Measurements from ENCODE around the gene OR52M1. TPM values are rescaled to one million over a fixed set of nuclear protein-coding genes. Genes with fewer than 3 reads are reported as not detected.

The OR52M1 gene
- total RNA-seq, 3 donors from 2014 or later, result not detected

DNA sequence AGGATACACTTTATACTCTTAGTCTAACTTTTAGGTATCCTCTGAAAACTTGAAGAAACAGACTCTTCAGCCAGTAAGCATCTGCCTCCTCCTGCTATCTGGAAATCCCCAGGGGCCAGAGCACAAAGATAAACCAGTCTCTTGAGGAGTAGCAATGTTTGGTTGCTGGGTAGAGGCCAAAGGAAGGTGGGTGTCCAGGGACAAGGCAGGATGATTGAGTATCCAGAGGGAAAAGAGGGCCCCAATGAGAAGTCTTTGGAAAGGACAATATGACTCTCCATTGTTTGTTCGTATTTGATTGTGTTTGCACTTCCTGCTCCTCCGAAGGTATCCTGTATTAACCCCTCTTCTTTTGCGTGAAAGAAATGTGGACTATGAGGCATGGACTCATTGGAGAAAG is 44.0 kb downstream of the OR52M1 start:
- ATAC-seq, result no peak
- TF ChIP-seq, protein P1, sequence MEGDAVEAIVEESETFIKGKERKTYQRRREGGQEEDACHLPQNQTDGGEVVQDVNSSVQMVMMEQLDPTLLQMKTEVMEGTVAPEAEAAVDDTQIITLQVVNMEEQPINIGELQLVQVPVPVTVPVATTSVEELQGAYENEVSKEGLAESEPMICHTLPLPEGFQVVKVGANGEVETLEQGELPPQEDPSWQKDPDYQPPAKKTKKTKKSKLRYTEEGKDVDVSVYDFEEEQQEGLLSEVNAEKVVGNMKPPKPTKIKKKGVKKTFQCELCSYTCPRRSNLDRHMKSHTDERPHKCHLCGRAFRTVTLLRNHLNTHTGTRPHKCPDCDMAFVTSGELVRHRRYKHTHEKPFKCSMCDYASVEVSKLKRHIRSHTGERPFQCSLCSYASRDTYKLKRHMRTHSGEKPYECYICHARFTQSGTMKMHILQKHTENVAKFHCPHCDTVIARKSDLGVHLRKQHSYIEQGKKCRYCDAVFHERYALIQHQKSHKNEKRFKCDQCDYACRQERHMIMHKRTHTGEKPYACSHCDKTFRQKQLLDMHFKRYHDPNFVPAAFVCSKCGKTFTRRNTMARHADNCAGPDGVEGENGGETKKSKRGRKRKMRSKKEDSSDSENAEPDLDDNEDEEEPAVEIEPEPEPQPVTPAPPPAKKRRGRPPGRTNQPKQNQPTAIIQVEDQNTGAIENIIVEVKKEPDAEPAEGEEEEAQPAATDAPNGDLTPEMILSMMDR (IDR thresholded peaks at IDR 0.05), result no peak
- no peak for DNase-seq
- intact Hi-C loops (cut with DNase I, micrococcal nuclease), result no loop called here
- Histone ChIP-seq H3K36me3 (ENCODE audit: low read depth) (no peaks in the 10 kb centered on the region), H3K4me1 (ENCODE audit: low read depth) (no peaks in the 10 kb centered on the region), H3K9me3 (no peaks in the 10 kb centered on the region), H3K4me3 (no peak overlapping the region)

DNA sequence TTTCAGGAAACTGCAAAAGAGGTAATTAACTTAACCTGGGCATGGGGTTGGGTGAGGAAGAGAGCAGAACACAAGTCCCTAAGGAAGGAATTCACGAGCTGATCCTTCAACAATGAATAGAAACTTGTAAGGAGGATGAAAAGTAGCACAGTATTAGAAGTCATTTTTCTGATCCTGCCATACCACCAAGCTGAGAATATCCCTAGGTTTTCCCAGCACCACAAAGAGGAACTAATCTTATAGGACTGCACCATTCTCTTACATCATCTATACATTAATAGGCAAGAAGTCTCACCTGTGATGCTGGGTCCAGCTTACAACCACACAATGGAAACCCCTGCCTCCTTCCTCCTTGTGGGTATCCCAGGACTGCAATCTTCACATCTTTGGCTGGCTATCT is 48.7 kb downstream of the OR52M1 start, which contains the start of gene OR52I1:
OR52I1 (plus strand) TSS at position 301 of the 400 bp plus-strand sequence; CDS start at position 301, 0 bp downstream.
- ATAC-seq (no peak), DNase-seq (no peak)
- intact Hi-C loops (cut with DNase I, micrococcal nuclease), result no loop called here
- H3K4me1 ChIP-seq (ENCODE audit: low read depth), result no peaks in the 10 kb centered on the region
- H3K36me3 ChIP-seq (ENCODE audit: low read depth), result no peaks in the 10 kb centered on the region
- no peak within 1 kb of the TSS for H3K4me3 ChIP-seq
- no peaks in the 10 kb centered on the region for H3K9me3 ChIP-seq
- TF ChIP-seq, protein P1 (IDR thresholded peaks at IDR 0.05), result no peak

Other genes with a start within 250 kb of the OR52M1 start
- gene OR52B4, start 176.8 kb upstream of the OR52M1 start, total RNA-seq, result not detected
- 10 to 100 TPM; 26.0 to 32.6 (median 29.2) TPM for gene TRIM21, start 151.5 kb upstream of the OR52M1 start, total RNA-seq
- gene OR52K2, start 95.9 kb upstream of the OR52M1 start, total RNA-seq, result not detected
- gene OR52K1, start 62.5 kb upstream of the OR52M1 start, total RNA-seq, result not detected
- not detected for gene OR52I2, start 36.6 kb downstream of the OR52M1 start, total RNA-seq
- gene OR52I1, start 48.8 kb downstream of the OR52M1 start, total RNA-seq, result not detected
- gene TRIM68, start 63.0 kb downstream of the OR52M1 start, total RNA-seq, result 10 to 100 TPM; 17.6 to 21.7 (median 19.4) TPM
- not detected for gene OR51D1, start 92.3 kb downstream of the OR52M1 start, total RNA-seq
- under 1 TPM; 0.32 to 0.95 (median 0.67) TPM for gene OR51E1, start 98.8 kb downstream of the OR52M1 start, total RNA-seq
- 10 to 100 TPM in 1 of 3 donors, 1 to 10 TPM in 1, under 1 TPM in 1; 0.46 to 11.0 (median 1.0) TPM for gene OR51E2, start 152.7 kb downstream of the OR52M1 start, total RNA-seq
- not detected for gene MMP26, start 159.6 kb downstream of the OR52M1 start, total RNA-seq
- gene OR51F1, start 224.7 kb downstream of the OR52M1 start, total RNA-seq, result not detected